ENCODE results near the gene LHFPL6.

GRCh38 chr13:39452417-39452816 is 150.6 kb downstream of the LHFPL6 start:
- TF ChIP-seq ZFP30 (CRISPR knock-in tag; IDR thresholded peaks at IDR 0.05; ENCODE audit: borderline replicate concordance) = no peak
- no peak for TF ChIP-seq YBX1 (IDR thresholded peaks at IDR 0.05)
- no peak for TF ChIP-seq ZNF41 (CRISPR knock-in tag; conservative IDR thresholded peaks at IDR 0.05)
- no peak for TF ChIP-seq KLF16 (IDR thresholded peaks at IDR 0.05)
- no peak for TF ChIP-seq NFYB (IDR thresholded peaks at IDR 0.05; ENCODE audit: extremely low read depth, insufficient read length)
- TF ChIP-seq, protein P1, sequence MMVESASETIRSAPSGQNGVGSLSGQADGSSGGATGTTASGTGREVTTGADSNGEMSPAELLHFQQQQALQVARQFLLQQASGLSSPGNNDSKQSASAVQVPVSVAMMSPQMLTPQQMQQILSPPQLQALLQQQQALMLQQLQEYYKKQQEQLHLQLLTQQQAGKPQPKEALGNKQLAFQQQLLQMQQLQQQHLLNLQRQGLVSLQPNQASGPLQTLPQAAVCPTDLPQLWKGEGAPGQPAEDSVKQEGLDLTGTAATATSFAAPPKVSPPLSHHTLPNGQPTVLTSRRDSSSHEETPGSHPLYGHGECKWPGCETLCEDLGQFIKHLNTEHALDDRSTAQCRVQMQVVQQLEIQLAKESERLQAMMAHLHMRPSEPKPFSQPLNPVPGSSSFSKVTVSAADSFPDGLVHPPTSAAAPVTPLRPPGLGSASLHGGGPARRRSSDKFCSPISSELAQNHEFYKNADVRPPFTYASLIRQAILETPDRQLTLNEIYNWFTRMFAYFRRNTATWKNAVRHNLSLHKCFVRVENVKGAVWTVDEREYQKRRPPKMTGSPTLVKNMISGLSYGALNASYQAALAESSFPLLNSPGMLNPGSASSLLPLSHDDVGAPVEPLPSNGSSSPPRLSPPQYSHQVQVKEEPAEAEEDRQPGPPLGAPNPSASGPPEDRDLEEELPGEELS (CRISPR knock-in tag; IDR thresholded peaks at IDR 0.05; ENCODE audit: borderline replicate concordance) = no peak
- no peak for TF ChIP-seq ARID2 (IDR thresholded peaks at IDR 0.05)
- TF ChIP-seq PHF20 (IDR thresholded peaks at IDR 0.05; ENCODE audit: partially characterized antibody) = no peak
